Liver (tissue), 3 donors: ENCODE results near the gene GON4L.
"Not testable (repeated sequence)": the region's sequence is repeated elsewhere in the genome, so short reads cannot be mapped to it uniquely, and the experiment has no call there.

ENCODE experiments used
- FOXA1 ChIP-seq: IDR thresholded peaks from 2 replicates; pipeline ENCODE4 v1.6.1; 2016; ENCODE audit warnings: antibody characterized with exemption
- GABPA ChIP-seq, 2 donors: IDR thresholded peaks in 1 of 2; conservative IDR thresholded peaks in 1 of 2; 2 replicates each; pipeline ENCODE4 v1.6.1; 2016; ENCODE audit warnings: antibody characterized with exemption in 2 of 2, mild to moderate bottlenecking in 1 of 2, moderate library complexity in 1 of 2
- JUND ChIP-seq, 2 donors: IDR thresholded peaks; 2 replicates each; pipeline ENCODE4 v1.6.1; 2016; ENCODE audit warnings: antibody characterized with exemption in 2 of 2
- NR2F2 ChIP-seq: IDR thresholded peaks from 2 replicates; pipeline ENCODE4 v1.6.1; 2016; ENCODE audit warnings: antibody characterized with exemption
- RAD21 ChIP-seq, 2 donors: IDR thresholded peaks; 2 replicates each; pipeline ENCODE4 v1.6.1; 2016; ENCODE audit warnings: antibody characterized with exemption in 2 of 2, mild to moderate bottlenecking in 2 of 2
- REST ChIP-seq: IDR thresholded peaks from 2 replicates; pipeline ENCODE4 v1.6.1; 2016; ENCODE audit warnings: antibody characterized with exemption, mild to moderate bottlenecking
- RXRA ChIP-seq, 2 donors: IDR thresholded peaks; 2 replicates each; pipeline ENCODE4 v1.6.1; 2017 to 2018; ENCODE audit warnings: antibody characterized with exemption in 2 of 2, mild to moderate bottlenecking in 1 of 2
- SP1 ChIP-seq: IDR thresholded peaks from 2 replicates; pipeline ENCODE4 v1.6.1; 2018; ENCODE audit warnings: antibody characterized with exemption, mild to moderate bottlenecking
- TAF1 ChIP-seq: conservative IDR thresholded peaks from 2 replicates; pipeline ENCODE4 v1.6.1; 2016; ENCODE audit warnings: antibody characterized with exemption, mild to moderate bottlenecking
- YY1 ChIP-seq: IDR thresholded peaks from 2 replicates; pipeline ENCODE4 v1.6.1; 2016; ENCODE audit warnings: antibody characterized with exemption, mild to moderate bottlenecking
- ZBTB33 ChIP-seq: IDR thresholded peaks from 2 replicates; pipeline ENCODE4 v1.6.1; 2016; ENCODE audit warnings: antibody characterized with exemption
- TF ChIP-seq, protein P1 (sequence below): IDR thresholded peaks from 2 replicates; pipeline ENCODE4 v1.6.1; 2016; ENCODE audit warnings: antibody characterized with exemption
- TF ChIP-seq, protein P2 (sequence below): fragments of 150-350 bp; IDR thresholded peaks from 2 replicates; pipeline ENCODE4 v1.5.1; 2017; ENCODE audit warnings: improper control_type of control experiment, low read depth, low read length; ENCODE audit not compliant: missing input control
- TF ChIP-seq, protein P3 (sequence below): IDR thresholded peaks from 2 replicates; pipeline ENCODE4 v1.6.1; 2016; ENCODE audit warnings: antibody characterized with exemption
- donor health status: healthy.
- donor health status: healthy.

- TF ChIP-seq FOXA1; YY1; RXRA (IDR thresholded peaks at IDR 0.05); REST; SP1; NR2F2; RAD21 (IDR thresholded peaks at IDR 0.05); TAF1; ZBTB33; GABPA (IDR thresholded peaks at IDR 0.05 in 1 of 2, conservative IDR thresholded peaks at IDR 0.05 in 1 of 2); JUND (IDR thresholded peaks at IDR 0.05): not testable (repeated sequence)
- TF ChIP-seq, protein P1, sequence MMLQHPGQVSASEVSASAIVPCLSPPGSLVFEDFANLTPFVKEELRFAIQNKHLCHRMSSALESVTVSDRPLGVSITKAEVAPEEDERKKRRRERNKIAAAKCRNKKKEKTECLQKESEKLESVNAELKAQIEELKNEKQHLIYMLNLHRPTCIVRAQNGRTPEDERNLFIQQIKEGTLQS: not testable (repeated sequence)
- TF ChIP-seq, protein P2, sequence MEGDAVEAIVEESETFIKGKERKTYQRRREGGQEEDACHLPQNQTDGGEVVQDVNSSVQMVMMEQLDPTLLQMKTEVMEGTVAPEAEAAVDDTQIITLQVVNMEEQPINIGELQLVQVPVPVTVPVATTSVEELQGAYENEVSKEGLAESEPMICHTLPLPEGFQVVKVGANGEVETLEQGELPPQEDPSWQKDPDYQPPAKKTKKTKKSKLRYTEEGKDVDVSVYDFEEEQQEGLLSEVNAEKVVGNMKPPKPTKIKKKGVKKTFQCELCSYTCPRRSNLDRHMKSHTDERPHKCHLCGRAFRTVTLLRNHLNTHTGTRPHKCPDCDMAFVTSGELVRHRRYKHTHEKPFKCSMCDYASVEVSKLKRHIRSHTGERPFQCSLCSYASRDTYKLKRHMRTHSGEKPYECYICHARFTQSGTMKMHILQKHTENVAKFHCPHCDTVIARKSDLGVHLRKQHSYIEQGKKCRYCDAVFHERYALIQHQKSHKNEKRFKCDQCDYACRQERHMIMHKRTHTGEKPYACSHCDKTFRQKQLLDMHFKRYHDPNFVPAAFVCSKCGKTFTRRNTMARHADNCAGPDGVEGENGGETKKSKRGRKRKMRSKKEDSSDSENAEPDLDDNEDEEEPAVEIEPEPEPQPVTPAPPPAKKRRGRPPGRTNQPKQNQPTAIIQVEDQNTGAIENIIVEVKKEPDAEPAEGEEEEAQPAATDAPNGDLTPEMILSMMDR: not testable (repeated sequence)
- TF ChIP-seq, protein P3, sequence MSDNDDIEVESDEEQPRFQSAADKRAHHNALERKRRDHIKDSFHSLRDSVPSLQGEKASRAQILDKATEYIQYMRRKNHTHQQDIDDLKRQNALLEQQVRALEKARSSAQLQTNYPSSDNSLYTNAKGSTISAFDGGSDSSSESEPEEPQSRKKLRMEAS: not testable (repeated sequence)
These were observed 142.0 kb downstream of the GON4L start for GRCh38 chr1:155715056-155715455.
